Measurements from ENCODE around the gene BCL2L14.

DNA sequence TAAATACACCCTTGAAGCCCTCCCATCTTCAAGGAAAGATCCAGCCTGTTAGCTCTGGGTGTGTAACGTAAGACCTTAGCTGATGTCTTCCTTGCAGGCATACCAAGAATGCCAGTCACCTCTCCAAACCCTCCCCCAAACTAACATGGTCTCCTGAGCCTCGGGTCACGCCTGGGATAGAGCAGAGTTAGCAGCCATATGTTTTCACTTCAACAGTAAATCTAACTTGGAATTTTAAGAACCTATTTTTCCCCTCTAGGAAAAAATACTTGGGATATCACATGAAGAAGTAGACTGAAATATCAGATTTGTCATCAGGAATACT lies 27.9 kb downstream of the BCL2L14 start:
- TF ChIP-seq, protein P1, sequence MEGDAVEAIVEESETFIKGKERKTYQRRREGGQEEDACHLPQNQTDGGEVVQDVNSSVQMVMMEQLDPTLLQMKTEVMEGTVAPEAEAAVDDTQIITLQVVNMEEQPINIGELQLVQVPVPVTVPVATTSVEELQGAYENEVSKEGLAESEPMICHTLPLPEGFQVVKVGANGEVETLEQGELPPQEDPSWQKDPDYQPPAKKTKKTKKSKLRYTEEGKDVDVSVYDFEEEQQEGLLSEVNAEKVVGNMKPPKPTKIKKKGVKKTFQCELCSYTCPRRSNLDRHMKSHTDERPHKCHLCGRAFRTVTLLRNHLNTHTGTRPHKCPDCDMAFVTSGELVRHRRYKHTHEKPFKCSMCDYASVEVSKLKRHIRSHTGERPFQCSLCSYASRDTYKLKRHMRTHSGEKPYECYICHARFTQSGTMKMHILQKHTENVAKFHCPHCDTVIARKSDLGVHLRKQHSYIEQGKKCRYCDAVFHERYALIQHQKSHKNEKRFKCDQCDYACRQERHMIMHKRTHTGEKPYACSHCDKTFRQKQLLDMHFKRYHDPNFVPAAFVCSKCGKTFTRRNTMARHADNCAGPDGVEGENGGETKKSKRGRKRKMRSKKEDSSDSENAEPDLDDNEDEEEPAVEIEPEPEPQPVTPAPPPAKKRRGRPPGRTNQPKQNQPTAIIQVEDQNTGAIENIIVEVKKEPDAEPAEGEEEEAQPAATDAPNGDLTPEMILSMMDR (IDR thresholded peaks at IDR 0.05) = no peak
- TF ChIP-seq MAFK (IDR thresholded peaks at IDR 0.05; ENCODE audit: partially characterized antibody) = no peak
- TF ChIP-seq HMGXB4 (CRISPR knock-in tag; IDR thresholded peaks at IDR 0.05; ENCODE audit: borderline replicate concordance) = no peak
- no peak for TF ChIP-seq POLR2AphosphoS2 (conservative IDR thresholded peaks at IDR 0.05; ENCODE audit: low read length)
- TF ChIP-seq RCOR1 (IDR thresholded peaks at IDR 0.05; ENCODE audit: low read depth, low read length) = no peak
- no peak for TF ChIP-seq ZNF302 (CRISPR knock-in tag; IDR thresholded peaks at IDR 0.05)
- TF ChIP-seq CHD2 (IDR thresholded peaks at IDR 0.05; ENCODE audit: low read length, partially characterized antibody) = no peak
- TF ChIP-seq TP53 (CRISPR knock-in tag; IDR thresholded peaks at IDR 0.05) = no peak
- no peak for TF ChIP-seq POLR2A (IDR thresholded peaks at IDR 0.05; ENCODE audit: low read length)
- no peak for TF ChIP-seq CEBPB (IDR thresholded peaks at IDR 0.05)
- TF ChIP-seq REST (IDR thresholded peaks at IDR 0.05) = no peak
- TF ChIP-seq, protein P2, sequence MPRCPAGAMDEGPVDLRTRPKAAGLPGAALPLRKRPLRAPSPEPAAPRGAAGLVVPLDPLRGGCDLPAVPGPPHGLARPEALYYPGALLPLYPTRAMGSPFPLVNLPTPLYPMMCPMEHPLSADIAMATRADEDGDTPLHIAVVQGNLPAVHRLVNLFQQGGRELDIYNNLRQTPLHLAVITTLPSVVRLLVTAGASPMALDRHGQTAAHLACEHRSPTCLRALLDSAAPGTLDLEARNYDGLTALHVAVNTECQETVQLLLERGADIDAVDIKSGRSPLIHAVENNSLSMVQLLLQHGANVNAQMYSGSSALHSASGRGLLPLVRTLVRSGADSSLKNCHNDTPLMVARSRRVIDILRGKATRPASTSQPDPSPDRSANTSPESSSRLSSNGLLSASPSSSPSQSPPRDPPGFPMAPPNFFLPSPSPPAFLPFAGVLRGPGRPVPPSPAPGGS (IDR thresholded peaks at IDR 0.05) = no peak
